DND-41 (cell line): Measurements from ENCODE around the gene SNRNP48.

ENCODE experiments used
- ATAC-seq: fragments of 200-7000 bp; cut with Tn5 transposase; 3 replicates; pipeline ENCODE4 v1.9.1; 2021; ENCODE audit warnings: low read depth; ENCODE audit not compliant: insufficient read depth
- DNase-seq: peaks from one replicate; pipeline ENCODE4 v3.0.0-alpha.2; 2020
- H2AFZ ChIP-seq: 2 replicates; pipeline ENCODE4 v1.6.0; 2012; ENCODE audit warnings: low read depth, low read length
- H3K27ac ChIP-seq: 2 replicates; pipeline ENCODE4 v1.5.1; 2012; ENCODE audit warnings: low read length, inconsistent platforms
- H3K27me3 ChIP-seq: fragments of 200-600 bp; sonication (generic); 2 replicates; pipeline ENCODE4 v1.6.0; 2012; ENCODE audit warnings: low read length, mild to moderate bottlenecking, inconsistent platforms; ENCODE audit not compliant: insufficient read depth, poor library complexity
- H3K36me3 ChIP-seq: 2 replicates; pipeline ENCODE4 v1.5.1; 2012; ENCODE audit warnings: low read length, inconsistent platforms; ENCODE audit not compliant: insufficient read depth
- H3K4me1 ChIP-seq: 2 replicates; pipeline ENCODE4 v1.5.1; 2012; ENCODE audit warnings: mild to moderate bottlenecking, low read length; ENCODE audit not compliant: insufficient read depth
- H3K4me2 ChIP-seq: 2 replicates; pipeline ENCODE4 v1.6.0; 2012; ENCODE audit warnings: mild to moderate bottlenecking, moderate library complexity, low read length, inconsistent platforms; ENCODE audit not compliant: insufficient read depth
- H3K4me3 ChIP-seq, 2 experiments: fragments of 200-600 bp in 1 of 2; shearing (Covaris generic) in 1 of 2; 2 replicates each; pipeline ENCODE4 v1.5.1; 2012 to 2016; ENCODE audit warnings: inconsistent platforms in 2 of 2, low read length in 2 of 2, mild to moderate bottlenecking in 2 of 2, low read depth in 1 of 2, moderate library complexity in 1 of 2
- H3K79me2 ChIP-seq: 2 replicates; pipeline ENCODE4 v1.6.0; 2012; ENCODE audit warnings: low read length, inconsistent platforms; ENCODE audit not compliant: insufficient read depth
- H3K9ac ChIP-seq: 2 replicates; pipeline ENCODE4 v1.6.0; 2012; ENCODE audit warnings: low read depth, mild to moderate bottlenecking, inconsistent platforms, low read length, moderate library complexity
- H3K9me3 ChIP-seq: 2 replicates; pipeline ENCODE4 v1.5.1; 2012; ENCODE audit warnings: low read length, moderate library complexity, mild to moderate bottlenecking, inconsistent platforms; ENCODE audit not compliant: insufficient read depth, severe bottlenecking
- H4K20me1 ChIP-seq: 2 replicates; pipeline ENCODE4 v1.6.0; 2012; ENCODE audit warnings: low read length; ENCODE audit not compliant: insufficient read depth
- CTCF ChIP-seq: IDR thresholded peaks from 2 replicates; pipeline ENCODE4 v1.5.1; 2012; ENCODE audit warnings: borderline replicate concordance, low read length, moderate library complexity, mild to moderate bottlenecking; ENCODE audit not compliant: poor library complexity, severe bottlenecking; ENCODE audit errors: extremely low read depth
- EZH2 ChIP-seq: IDR thresholded peaks from 3 replicates; pipeline ENCODE4 v1.6.1; 2012; ENCODE audit warnings: borderline replicate concordance, low read depth, mild to moderate bottlenecking, moderate library complexity, low read length, inconsistent platforms; ENCODE audit not compliant: severe bottlenecking

Gene SNRNP48

GRCh38 chr6:7640607-7641577 lies 50.9 kb downstream of the SNRNP48 start:
- H3K9me3 ChIP-seq: no peaks in the 10 kb centered on the region
- no peak overlapping the region for H3K4me2 ChIP-seq
- H3K4me1 ChIP-seq: no peaks in the 10 kb centered on the region
- no peak overlapping the region for H3K9ac ChIP-seq
- H4K20me1 ChIP-seq: no peaks in the 10 kb centered on the region
- H3K36me3 ChIP-seq: no peaks in the 10 kb centered on the region
- peaks cover 3% of the 10 kb centered on the region for H3K27me3 ChIP-seq
- TF ChIP-seq CTCF: no peak
- DNase-seq: no peak
- H3K79me2 ChIP-seq: no peaks in the 10 kb centered on the region
- H3K27ac ChIP-seq: no peak overlapping the region
- no peak overlapping the region for H3K4me3 ChIP-seq
- no peak overlapping the region for H2AFZ ChIP-seq
- no peak for ATAC-seq

- no peak overlapping the region for H3K9ac ChIP-seq
- DNase-seq: no peak
- no peaks in the 10 kb centered on the region for H3K9me3 ChIP-seq
- no peak for ATAC-seq
- H3K4me1 ChIP-seq: peaks cover 6% of the 10 kb centered on the region; the same call in 1 of the 2 replicates
- H3K27me3 ChIP-seq: peaks cover 3% of the 10 kb centered on the region
- no peak overlapping the region for H3K4me3 ChIP-seq
- H3K36me3 ChIP-seq: no peaks in the 10 kb centered on the region
- no peak overlapping the region for H2AFZ ChIP-seq
- TF ChIP-seq EZH2 (no peak), CTCF (no peak)
- H3K27ac ChIP-seq: no peak overlapping the region
- no peaks in the 10 kb centered on the region for H4K20me1 ChIP-seq
- H3K79me2 ChIP-seq: no peaks in the 10 kb centered on the region
- no peak overlapping the region for H3K4me2 ChIP-seq
Measured at GRCh38 chr6:7642791-7643190, 52.8 kb downstream of the SNRNP48 start.

GRCh38 chr6:7644417-7644816 lies 54.4 kb downstream of the SNRNP48 start:
- Histone ChIP-seq H3K36me3 (no peaks in the 10 kb centered on the region), H3K27ac (no peak overlapping the region), H4K20me1 (no peaks in the 10 kb centered on the region), H3K4me3 (no peak overlapping the region), H2AFZ (no peak overlapping the region), H3K9me3 (no peaks in the 10 kb centered on the region), H3K79me2 (no peaks in the 10 kb centered on the region), H3K4me2 (no peak overlapping the region), H3K27me3 (no peaks in the 10 kb centered on the region), H3K9ac (no peak overlapping the region), H3K4me1 (peaks cover 10% of the 10 kb centered on the region; the same call in 1 of the 2 replicates)
- TF ChIP-seq CTCF (no peak), EZH2 (no peak)
- no peak for DNase-seq
- no peak for ATAC-seq

GRCh38 chr6:7646394-7646793 lies 56.4 kb downstream of the SNRNP48 start:
- TF ChIP-seq EZH2 (no peak), CTCF (no peak)

More at GRCh38 chr6:7646394-7646793, 56.4 kb downstream of the SNRNP48 start:
- Histone ChIP-seq H3K27me3 (no peaks in the 10 kb centered on the region), H3K27ac (no peak overlapping the region), H3K4me1 (peaks cover 10% of the 10 kb centered on the region; the same call in 1 of the 2 replicates), H3K4me3 (no peak overlapping the region), H3K9me3 (no peaks in the 10 kb centered on the region), H3K4me2 (no peak overlapping the region), H4K20me1 (no peaks in the 10 kb centered on the region), H3K79me2 (no peaks in the 10 kb centered on the region), H3K9ac (no peak overlapping the region), H3K36me3 (no peaks in the 10 kb centered on the region), H2AFZ (no peak overlapping the region)
- no peak for DNase-seq
- ATAC-seq: no peak
